Peyer's patch (tissue), 4 donors: ENCODE results near the gene KRTAP5-5. TPM values are rescaled to one million over a fixed set of nuclear protein-coding genes. Genes with fewer than 3 reads are reported as not detected.
A peak's percentile ranks its signal among the peaks of the same experiment; 100 is the strongest.

Experiments
- DNase-seq, 3 donors: peaks; one replicate each; pipeline ENCODE4 v3.0.0-alpha.2; 2017 to 2019
- H3K27ac ChIP-seq, 4 donors: fragments of 200-600 bp; sonication (generic); one replicate each; pipeline ENCODE4 v1.5.1; 2016 to 2019
- H3K27me3 ChIP-seq, 2 donors: fragments of 200-600 bp; sonication (generic); one replicate each; pipeline ENCODE4 v1.5.1; 2019
- H3K36me3 ChIP-seq, 3 donors: fragments of 200-600 bp; sonication (generic); one replicate each; pipeline ENCODE4 v1.5.1; 2016 to 2019
- H3K4me1 ChIP-seq, 4 donors: fragments of 200-600 bp; sonication (generic); one replicate each; pipeline ENCODE4 v1.5.1; 2016 to 2019
- H3K4me3 ChIP-seq, 4 donors: fragments of 200-600 bp; sonication (generic); 1 replicate in 3 of 4; 2 replicates in 1 of 4; pipeline ENCODE4 v1.5.1; 2016 to 2019; ENCODE audit warnings: mild to moderate bottlenecking in 1 of 4
- H3K9me3 ChIP-seq, 4 donors: fragments of 200-600 bp; sonication (generic); one replicate each; pipeline ENCODE4 v1.5.1; 2016 to 2019; ENCODE audit warnings: mild to moderate bottlenecking in 1 of 4
- POLR2A ChIP-seq, 2 donors: fragments of 450-650 bp; IDR thresholded peaks; one replicate each; pipeline ENCODE4 v1.5.1; 2017; ENCODE audit warnings: antibody characterized with exemption in 2 of 2, mild to moderate bottlenecking in 2 of 2, moderate library complexity in 2 of 2
- total RNA-seq, 4 donors: library from RNA; depleted of rRNA; stranded (reverse); fragments of >200 nt; gene quantifications; one replicate each; pipeline ENCODE4 v1.1.0, GENCODE V29; 2016
- TF ChIP-seq, protein P1 (sequence below), 6 experiments: fragments of 450-650 bp in 4 of 6; fragments of 200-600 bp in 2 of 6; sonication (generic) in 1 of 6; IDR thresholded peaks; one replicate each; pipeline ENCODE4 v1.5.1; 2017 to 2019; ENCODE audit warnings: antibody characterized with exemption in 6 of 6, mild to moderate bottlenecking in 3 of 6, moderate library complexity in 1 of 6

Gene KRTAP5-5
- total RNA-seq, 4 donors from 2014 or later: not detected

GRCh38 chr11:1633864-1634263 is 4.3 kb downstream of the KRTAP5-5 start:
- Histone ChIP-seq H3K9me3 (no peaks in the 10 kb centered on the region), H3K27ac (no peak overlapping the region), H3K36me3 (no peaks in the 10 kb centered on the region), H3K4me3 (no peak overlapping the region), H3K4me1 (no peaks in the 10 kb centered on the region), H3K27me3 (no peaks in the 10 kb centered on the region)
- no peak for TF ChIP-seq POLR2A (IDR thresholded peaks at IDR 0.05)
- TF ChIP-seq, protein P1, sequence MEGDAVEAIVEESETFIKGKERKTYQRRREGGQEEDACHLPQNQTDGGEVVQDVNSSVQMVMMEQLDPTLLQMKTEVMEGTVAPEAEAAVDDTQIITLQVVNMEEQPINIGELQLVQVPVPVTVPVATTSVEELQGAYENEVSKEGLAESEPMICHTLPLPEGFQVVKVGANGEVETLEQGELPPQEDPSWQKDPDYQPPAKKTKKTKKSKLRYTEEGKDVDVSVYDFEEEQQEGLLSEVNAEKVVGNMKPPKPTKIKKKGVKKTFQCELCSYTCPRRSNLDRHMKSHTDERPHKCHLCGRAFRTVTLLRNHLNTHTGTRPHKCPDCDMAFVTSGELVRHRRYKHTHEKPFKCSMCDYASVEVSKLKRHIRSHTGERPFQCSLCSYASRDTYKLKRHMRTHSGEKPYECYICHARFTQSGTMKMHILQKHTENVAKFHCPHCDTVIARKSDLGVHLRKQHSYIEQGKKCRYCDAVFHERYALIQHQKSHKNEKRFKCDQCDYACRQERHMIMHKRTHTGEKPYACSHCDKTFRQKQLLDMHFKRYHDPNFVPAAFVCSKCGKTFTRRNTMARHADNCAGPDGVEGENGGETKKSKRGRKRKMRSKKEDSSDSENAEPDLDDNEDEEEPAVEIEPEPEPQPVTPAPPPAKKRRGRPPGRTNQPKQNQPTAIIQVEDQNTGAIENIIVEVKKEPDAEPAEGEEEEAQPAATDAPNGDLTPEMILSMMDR (IDR thresholded peaks at IDR 0.05): no peak
- DNase-seq: no peak

DNA sequence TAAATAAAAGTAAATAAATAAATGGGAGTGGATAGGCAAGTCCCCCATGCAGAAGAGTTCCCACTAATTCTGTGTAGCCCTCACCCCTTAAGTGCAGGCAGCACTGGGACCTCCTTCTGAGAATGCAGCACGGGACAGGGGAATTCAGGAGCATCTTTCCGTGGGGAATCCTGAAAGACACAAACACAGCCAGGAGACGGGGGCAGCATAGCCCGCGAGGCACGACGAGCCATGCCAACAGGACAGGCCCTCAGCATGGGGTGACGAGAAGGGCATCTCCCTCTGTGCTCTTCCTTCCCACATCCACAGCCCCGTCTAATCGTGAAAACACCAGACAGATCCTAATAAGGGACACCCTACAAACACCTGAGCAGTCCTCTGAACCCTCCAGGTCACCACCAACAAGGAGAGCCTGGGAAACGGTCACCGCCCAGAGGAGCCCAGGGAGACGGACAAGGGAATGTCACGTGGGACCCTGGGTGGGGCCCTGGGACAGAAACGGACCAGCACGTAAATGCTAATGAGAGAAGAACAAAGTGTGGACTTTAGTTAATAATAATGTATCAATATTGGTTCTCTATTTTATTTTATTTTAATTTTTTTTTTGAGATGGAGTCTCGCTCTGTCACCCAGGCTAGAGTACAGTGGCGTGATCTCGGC is 6.8 kb downstream of the KRTAP5-5 start:
- Histone ChIP-seq H3K4me1 (peaks cover 0 to 4% (median 0%) of the 10 kb centered on the region in 4 donors), H3K27ac (no peak overlapping the region), H3K9me3 (no peaks in the 10 kb centered on the region), H3K27me3 (no peaks in the 10 kb centered on the region), H3K4me3 (no peak overlapping the region), H3K36me3 (no peaks in the 10 kb centered on the region)
- no peak for DNase-seq
- no peak for TF ChIP-seq POLR2A (IDR thresholded peaks at IDR 0.05)
- TF ChIP-seq, protein P1 (IDR thresholded peaks at IDR 0.05): no peak

- H3K27me3 ChIP-seq: no peaks in the 10 kb centered on the region
- no peak overlapping the region for H3K4me3 ChIP-seq
- DNase-seq: no peak
- H3K27ac ChIP-seq: no peak overlapping the region
- no peak for TF ChIP-seq POLR2A (IDR thresholded peaks at IDR 0.05)
- TF ChIP-seq, protein P1 (IDR thresholded peaks at IDR 0.05): no peak
- H3K9me3 ChIP-seq: no peaks in the 10 kb centered on the region
- no peaks in the 10 kb centered on the region for H3K36me3 ChIP-seq
- peaks cover 0 to 4% (median 0%) of the 10 kb centered on the region in 4 donors for H3K4me1 ChIP-seq
Observed at GRCh38 chr11:1637628-1638027, 8.1 kb downstream of the KRTAP5-5 start.

DNA sequence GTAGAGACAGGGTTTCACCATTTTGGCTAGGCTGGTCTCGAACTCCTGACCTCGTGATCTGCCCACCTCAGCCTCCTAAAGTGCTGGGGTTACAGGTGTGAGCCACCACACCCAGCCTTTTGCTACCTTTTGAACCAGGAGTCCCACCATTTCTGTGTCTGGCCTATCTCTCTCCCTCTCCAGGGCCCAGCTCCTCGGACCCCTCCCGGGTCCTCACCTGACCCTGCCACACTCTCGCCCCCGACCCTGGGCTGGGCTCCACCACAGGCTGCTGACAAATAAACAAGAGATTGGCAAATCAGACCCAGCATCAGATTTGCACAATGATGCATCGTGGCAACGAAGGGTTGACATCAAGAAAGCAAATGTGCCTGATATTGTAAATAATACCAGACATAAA is 8.8 kb downstream of the KRTAP5-5 start:
- Histone ChIP-seq H3K27ac (no peak overlapping the region), H3K9me3 (no peaks in the 10 kb centered on the region), H3K4me1 (peaks cover 0 to 4% (median 0%) of the 10 kb centered on the region in 4 donors), H3K36me3 (no peaks in the 10 kb centered on the region), H3K27me3 (no peaks in the 10 kb centered on the region), H3K4me3 (no peak overlapping the region)
- DNase-seq: no peak
- no peak for TF ChIP-seq POLR2A (IDR thresholded peaks at IDR 0.05)
- TF ChIP-seq, protein P1 (IDR thresholded peaks at IDR 0.05): no peak

GRCh38 chr11:1639102-1639620 is 9.6 kb downstream of the KRTAP5-5 start:
- Histone ChIP-seq H3K27me3 (no peaks in the 10 kb centered on the region), H3K4me1 (peaks cover 0 to 4% (median 0%) of the 10 kb centered on the region in 4 donors), H3K4me3 (no peak overlapping the region), H3K27ac (no peak overlapping the region), H3K9me3 (no peaks in the 10 kb centered on the region), H3K36me3 (no peaks in the 10 kb centered on the region)
- DNase-seq: peak in 1 of 3 donors; percentile 66
- TF ChIP-seq POLR2A (IDR thresholded peaks at IDR 0.05): no peak
- TF ChIP-seq, protein P1 (IDR thresholded peaks at IDR 0.05): no peak
